ENCODE data around the gene CERCAM. TPM values are rescaled to one million over a fixed set of nuclear protein-coding genes. Genes with fewer than 3 reads are reported as not detected.
A peak's percentile ranks its signal among the peaks of the same experiment; 100 is the strongest.
"Not testable (repeated sequence)": the region's sequence is repeated elsewhere in the genome, so short reads cannot be mapped to it uniquely, and the experiment has no call there.

The CERCAM gene
- polyA plus RNA-seq, 3 donors, result 1.5 to 2.5 (median 1.8) TPM

DNA sequence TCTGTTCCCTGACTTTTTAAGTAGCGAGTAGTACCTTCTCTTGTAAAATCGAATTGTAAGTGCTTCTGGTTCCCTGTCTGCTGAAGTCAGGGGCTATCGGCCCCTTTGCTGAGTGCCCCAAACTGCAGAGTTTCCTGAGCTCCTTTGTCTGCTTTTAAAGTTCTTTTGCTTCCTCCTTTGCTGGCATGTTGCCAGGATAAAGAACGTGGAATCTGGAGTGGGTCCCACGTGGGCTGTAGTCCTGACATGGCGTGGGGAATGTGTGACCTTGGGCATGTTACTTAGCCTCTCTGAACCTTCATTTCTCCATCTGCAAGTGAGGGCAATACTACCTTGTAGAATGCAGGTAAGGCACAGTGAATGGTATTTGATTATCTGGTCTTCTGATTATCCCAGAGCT lies 21.5 kb downstream of the CERCAM start:
- 41% methylated on average over 3 of the region's 6 CpGs for WGBS (ENCODE audit: insufficient coverage)
- no peak for DNase-seq
- no peak overlapping the region for H3K4me3 Mint-ChIP-seq
- no peak overlapping the region for H3K4me2 ChIP-seq (replicated peaks; ENCODE audit: extremely low read depth, low read length, poor library complexity, severe bottlenecking)
- peak overlapping the region; percentile 5 for H2AFZ ChIP-seq (ENCODE audit: insufficient read depth, low read depth, low read length, poor library complexity, severe bottlenecking)
- H3K27ac ChIP-seq (ENCODE audit: low read depth in 1 of 2, low read length in 2 of 2), result no peak overlapping the region
- peaks cover 0 to 4% of the 10 kb centered on the region in 2 donors for H3K4me1 ChIP-seq (ENCODE audit: control insufficient read depth in 1 of 2, insufficient read depth in 2 of 2, low read length in 2 of 2)
- TF ChIP-seq CTCF (IDR thresholded peaks at IDR 0.05), result no peak
- no peak overlapping the region for H3K9ac ChIP-seq (ENCODE audit: insufficient read depth, low read length, poor library complexity, severe bottlenecking)
- H4K20me1 ChIP-seq (ENCODE audit: insufficient read depth, low read length), result no peaks in the 10 kb centered on the region
- H3K4me3 ChIP-seq (replicated peaks in 1 of 3; ENCODE audit: low read depth in 2 of 3, low read length in 3 of 3), result no peak overlapping the region
- peaks cover 0 to 2% (median 0%) of the 10 kb centered on the region in 7 donors for H3K9me3 Mint-ChIP-seq
- H3K27me3 ChIP-seq (ENCODE audit: control insufficient read depth in 2 of 2, insufficient read depth in 2 of 2, low read length in 2 of 2), result no peaks in the 10 kb centered on the region
- no peaks in the 10 kb centered on the region for H3K79me2 ChIP-seq (ENCODE audit: insufficient read depth, low read length)
- intact Hi-C loops (cut with micrococcal nuclease), result no loop called here
- H3K27ac Mint-ChIP-seq, result peak overlapping the region in 1 of 7 donors; percentile 25
- peaks cover 5 to 11% (median 7%) of the 10 kb centered on the region in 3 donors for H3K27me3 Mint-ChIP-seq (ENCODE audit: low read depth in 3 of 3)
- no peaks in the 10 kb centered on the region for H3K9me3 ChIP-seq (replicated peaks in 1 of 2; ENCODE audit: control insufficient read depth in 1 of 2, insufficient read depth in 1 of 2, low read length in 2 of 2)
- H3K4me1 Mint-ChIP-seq, result peaks cover 6% of the 10 kb centered on the region
- H3K36me3 Mint-ChIP-seq, result no peaks in the 10 kb centered on the region
- no peaks in the 10 kb centered on the region for H3K36me3 ChIP-seq (replicated peaks in 1 of 2; ENCODE audit: control insufficient read depth in 1 of 2, insufficient read depth in 2 of 2, low read length in 2 of 2)

- H3K36me3 ChIP-seq (replicated peaks in 1 of 2; ENCODE audit: control insufficient read depth in 1 of 2, insufficient read depth in 2 of 2, low read length in 2 of 2); H3K9me3 ChIP-seq (replicated peaks in 1 of 2; ENCODE audit: control insufficient read depth in 1 of 2, insufficient read depth in 1 of 2, low read length in 2 of 2); H3K27ac ChIP-seq (ENCODE audit: low read depth in 1 of 2, low read length in 2 of 2); H3K9ac ChIP-seq (ENCODE audit: insufficient read depth, low read length, poor library complexity, severe bottlenecking); H3K4me1 Mint-ChIP-seq; H3K27me3 ChIP-seq (ENCODE audit: control insufficient read depth in 2 of 2, insufficient read depth in 2 of 2, low read length in 2 of 2); H3K4me3 ChIP-seq (replicated peaks in 1 of 3; ENCODE audit: low read depth in 2 of 3, low read length in 3 of 3); H3K27ac Mint-ChIP-seq; H4K20me1 ChIP-seq (ENCODE audit: insufficient read depth, low read length); H3K9me3 Mint-ChIP-seq; DNase-seq; H3K79me2 ChIP-seq (ENCODE audit: insufficient read depth, low read length); H2AFZ ChIP-seq (ENCODE audit: insufficient read depth, low read depth, low read length, poor library complexity, severe bottlenecking); H3K4me1 ChIP-seq (ENCODE audit: control insufficient read depth in 1 of 2, insufficient read depth in 2 of 2, low read length in 2 of 2); H3K4me2 ChIP-seq (replicated peaks; ENCODE audit: extremely low read depth, low read length, poor library complexity, severe bottlenecking); H3K36me3 Mint-ChIP-seq; H3K4me3 Mint-ChIP-seq; intact Hi-C loops (cut with micrococcal nuclease): not testable (repeated sequence)
- H3K27me3 Mint-ChIP-seq (ENCODE audit: low read depth in 3 of 3), result peaks cover 5 to 11% (median 5%) of the 10 kb centered on the region in 3 donors
- WGBS (ENCODE audit: insufficient coverage), result 100% methylated on average over 2 of the region's 5 CpGs
These were observed 25.8 kb downstream of the CERCAM start for GRCh38 chr9:128446505-128446904.
